BE2C (cell line): Measurements from ENCODE around the gene ZBTB7B.
A peak's percentile ranks its signal among the peaks of the same experiment; 100 is the strongest.

Experiments
- DNase-seq: peaks from one replicate; pipeline ENCODE4 v3.0.0-alpha.2; 2020
- H3K27me3 ChIP-seq: fragments of 250-450 bp; sonication (Bioruptor Pico); 2 replicates; pipeline ENCODE4 v1.5.1; 2020; ENCODE audit warnings: mild to moderate bottlenecking
- H3K36me3 ChIP-seq: fragments of 250-450 bp; sonication (Bioruptor Pico); 2 replicates; pipeline ENCODE4 v1.5.1; 2020; ENCODE audit warnings: mild to moderate bottlenecking
- H3K4me1 ChIP-seq: fragments of 250-450 bp; sonication (Bioruptor Pico); 2 replicates; pipeline ENCODE4 v1.5.1; 2020
- H3K4me3 ChIP-seq: 2 replicates; pipeline ENCODE4 v1.5.1; 2011; ENCODE audit warnings: low read depth, low read length
- H3K9me3 ChIP-seq: fragments of 250-450 bp; sonication (Bioruptor Pico); 2 replicates; pipeline ENCODE4 v1.5.1; 2020
- CTCF ChIP-seq: IDR thresholded peaks from 2 replicates; pipeline ENCODE4 v1.5.1; 2012; ENCODE audit warnings: mild to moderate bottlenecking, low read depth, low read length

Gene ZBTB7B

GRCh38 chr1:155062151-155062686, 59.6 kb downstream of the ZBTB7B start:
- H3K27me3 ChIP-seq = no peaks in the 10 kb centered on the region
- no peaks in the 10 kb centered on the region; the same call in 1 of the 2 replicates for H3K4me1 ChIP-seq
- no peaks in the 10 kb centered on the region for H3K9me3 ChIP-seq
- peak overlapping the region; percentile 69 for H3K4me3 ChIP-seq
- TF ChIP-seq CTCF = peak; percentile 50
- H3K36me3 ChIP-seq = no peaks in the 10 kb centered on the region
- peak; percentile 80 for DNase-seq

GRCh38 chr1:155062702-155063411, 60.3 kb downstream of the ZBTB7B start:
- peak; percentile 88 for DNase-seq
- Histone ChIP-seq H3K4me3 (peak overlapping the region; percentile 69), H3K9me3 (no peaks in the 10 kb centered on the region), H3K4me1 (no peaks in the 10 kb centered on the region; the same call in 1 of the 2 replicates), H3K27me3 (no peaks in the 10 kb centered on the region), H3K36me3 (no peaks in the 10 kb centered on the region)
- TF ChIP-seq CTCF = peak; percentile 76

- no peak for TF ChIP-seq CTCF
- H3K4me3 ChIP-seq = peak within 1 kb of the TSS; percentile 69
- peak; percentile 86 for DNase-seq
- H3K9me3 ChIP-seq = no peaks in the 10 kb centered on the region
- H3K4me1 ChIP-seq = no peaks in the 10 kb centered on the region; the same call in 1 of the 2 replicates
- H3K36me3 ChIP-seq = no peaks in the 10 kb centered on the region
- no peaks in the 10 kb centered on the region for H3K27me3 ChIP-seq
Measured at GRCh38 chr1:155063550-155064110, 61.0 kb downstream of the ZBTB7B start, which contains the start of gene EFNA4. Gene EFNA4 (plus strand): TSS chr1:155063740. CDS start chr1:155063824, 84 bp downstream.

GRCh38 chr1:155064111-155064831, 61.7 kb downstream of the ZBTB7B start:
- Histone ChIP-seq H3K36me3 (no peaks in the 10 kb centered on the region), H3K27me3 (no peaks in the 10 kb centered on the region), H3K4me3 (peak overlapping the region; percentile 69), H3K9me3 (no peaks in the 10 kb centered on the region), H3K4me1 (no peaks in the 10 kb centered on the region; the same call in 1 of the 2 replicates)
- DNase-seq = peak; percentile 49
- no peak for TF ChIP-seq CTCF

GRCh38 chr1:155064832-155065429, 62.3 kb downstream of the ZBTB7B start:
- Histone ChIP-seq H3K36me3 (no peaks in the 10 kb centered on the region), H3K4me1 (no peaks in the 10 kb centered on the region; the same call in 1 of the 2 replicates), H3K9me3 (no peaks in the 10 kb centered on the region), H3K4me3 (no peak overlapping the region), H3K27me3 (no peaks in the 10 kb centered on the region)
- no peak for DNase-seq
- TF ChIP-seq CTCF = no peak
